SK-N-MC (cell line): ENCODE results near the gene TUBB4A.

ENCODE experiments used
- EZH2 ChIP-seq: fragments of 200-600 bp; sonication (generic); IDR thresholded peaks from one replicate; pipeline ENCODE4 v1.6.1; 2017; ENCODE audit warnings: antibody characterized with exemption
- FOXP2 ChIP-seq: optimal IDR thresholded peaks from 2 replicates; pipeline ENCODE3; 2011; ENCODE audit warnings: mild to moderate bottlenecking, moderate library complexity; ENCODE audit not compliant: insufficient read depth; ENCODE audit errors: extremely low read length, control extremely low read depth
- POLR2AphosphoS5 ChIP-seq: IDR thresholded peaks from 2 replicates; pipeline ENCODE4 v1.6.1; 2012; ENCODE audit warnings: mild to moderate bottlenecking, low read depth, low read length, borderline replicate concordance

DNA sequence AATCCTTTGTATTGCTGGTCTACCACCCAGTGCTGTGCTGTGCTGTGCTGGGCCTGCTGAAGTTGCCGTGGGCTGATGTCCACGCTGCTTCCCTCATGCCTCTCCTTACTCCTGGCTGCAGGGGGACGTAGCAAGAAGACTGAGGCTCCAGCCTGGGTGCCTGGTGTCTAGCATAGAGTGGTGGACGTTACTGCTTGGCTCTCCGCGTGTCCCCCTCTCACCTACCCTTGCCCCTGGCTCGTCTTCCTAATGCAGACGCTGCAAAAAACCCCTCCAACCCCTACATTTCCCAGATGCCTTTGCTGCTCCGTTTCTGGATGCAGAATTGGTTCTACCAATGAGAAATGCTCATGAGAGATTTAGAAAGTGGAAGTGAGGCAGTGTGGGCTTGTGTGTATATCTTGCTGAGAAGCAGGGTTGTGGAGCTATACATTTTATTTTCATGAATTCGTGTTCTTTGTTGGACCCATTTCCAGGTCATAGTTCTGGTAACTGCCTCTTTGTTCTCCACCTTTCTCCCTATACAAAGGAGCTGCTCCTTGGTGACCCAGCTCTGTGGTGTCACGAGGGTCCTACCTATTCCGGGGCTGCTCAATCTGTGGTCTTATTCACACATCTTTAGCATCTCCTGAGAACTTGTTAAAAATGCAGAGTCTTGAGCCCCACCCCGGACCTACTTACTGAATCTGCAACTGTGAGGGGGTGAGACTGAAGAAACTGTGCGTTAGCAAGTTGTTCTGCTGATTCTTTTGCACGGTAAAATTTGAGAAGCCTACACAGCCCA is 12.6 kb downstream of the TUBB4A start:
- no peak for TF ChIP-seq POLR2AphosphoS5
- TF ChIP-seq EZH2 = no peak
- TF ChIP-seq FOXP2 = no peak
